GM12865 (cell line): ENCODE results near the gene SCFD2.

Experiments used
- DNase-seq: peaks from one replicate; pipeline ENCODE4 v3.0.0; 2010; ENCODE audit warnings: low read depth
- H3K4me3 ChIP-seq: 2 replicates; pipeline ENCODE4 v1.5.1; 2011; ENCODE audit warnings: mild to moderate bottlenecking, low read depth, low read length, control low read depth
- TF ChIP-seq, protein P1 (sequence below): IDR thresholded peaks from 2 replicates; pipeline ENCODE4 v1.5.1; 2011; ENCODE audit warnings: low read length, control low read depth, low read depth, inconsistent platforms; ENCODE audit not compliant: insufficient read depth; ENCODE audit errors: missing control alignments

The SCFD2 gene

GRCh38 chr4:52983563-52984303, 382.1 kb downstream of the SCFD2 start:
- peak; percentile 50 for DNase-seq
- no peak overlapping the region for H3K4me3 ChIP-seq
- TF ChIP-seq, protein P1, sequence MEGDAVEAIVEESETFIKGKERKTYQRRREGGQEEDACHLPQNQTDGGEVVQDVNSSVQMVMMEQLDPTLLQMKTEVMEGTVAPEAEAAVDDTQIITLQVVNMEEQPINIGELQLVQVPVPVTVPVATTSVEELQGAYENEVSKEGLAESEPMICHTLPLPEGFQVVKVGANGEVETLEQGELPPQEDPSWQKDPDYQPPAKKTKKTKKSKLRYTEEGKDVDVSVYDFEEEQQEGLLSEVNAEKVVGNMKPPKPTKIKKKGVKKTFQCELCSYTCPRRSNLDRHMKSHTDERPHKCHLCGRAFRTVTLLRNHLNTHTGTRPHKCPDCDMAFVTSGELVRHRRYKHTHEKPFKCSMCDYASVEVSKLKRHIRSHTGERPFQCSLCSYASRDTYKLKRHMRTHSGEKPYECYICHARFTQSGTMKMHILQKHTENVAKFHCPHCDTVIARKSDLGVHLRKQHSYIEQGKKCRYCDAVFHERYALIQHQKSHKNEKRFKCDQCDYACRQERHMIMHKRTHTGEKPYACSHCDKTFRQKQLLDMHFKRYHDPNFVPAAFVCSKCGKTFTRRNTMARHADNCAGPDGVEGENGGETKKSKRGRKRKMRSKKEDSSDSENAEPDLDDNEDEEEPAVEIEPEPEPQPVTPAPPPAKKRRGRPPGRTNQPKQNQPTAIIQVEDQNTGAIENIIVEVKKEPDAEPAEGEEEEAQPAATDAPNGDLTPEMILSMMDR: peak; percentile 45

GRCh38 chr4:52982946-52983340, 382.9 kb downstream of the SCFD2 start:
- TF ChIP-seq, protein P1: no peak
- no peak overlapping the region for H3K4me3 ChIP-seq
- DNase-seq: no peak

GRCh38 chr4:52982255-52982945, 383.5 kb downstream of the SCFD2 start:
- no peak overlapping the region for H3K4me3 ChIP-seq
- TF ChIP-seq, protein P1: peak; percentile 35
- peak; percentile 31 for DNase-seq

DNA sequence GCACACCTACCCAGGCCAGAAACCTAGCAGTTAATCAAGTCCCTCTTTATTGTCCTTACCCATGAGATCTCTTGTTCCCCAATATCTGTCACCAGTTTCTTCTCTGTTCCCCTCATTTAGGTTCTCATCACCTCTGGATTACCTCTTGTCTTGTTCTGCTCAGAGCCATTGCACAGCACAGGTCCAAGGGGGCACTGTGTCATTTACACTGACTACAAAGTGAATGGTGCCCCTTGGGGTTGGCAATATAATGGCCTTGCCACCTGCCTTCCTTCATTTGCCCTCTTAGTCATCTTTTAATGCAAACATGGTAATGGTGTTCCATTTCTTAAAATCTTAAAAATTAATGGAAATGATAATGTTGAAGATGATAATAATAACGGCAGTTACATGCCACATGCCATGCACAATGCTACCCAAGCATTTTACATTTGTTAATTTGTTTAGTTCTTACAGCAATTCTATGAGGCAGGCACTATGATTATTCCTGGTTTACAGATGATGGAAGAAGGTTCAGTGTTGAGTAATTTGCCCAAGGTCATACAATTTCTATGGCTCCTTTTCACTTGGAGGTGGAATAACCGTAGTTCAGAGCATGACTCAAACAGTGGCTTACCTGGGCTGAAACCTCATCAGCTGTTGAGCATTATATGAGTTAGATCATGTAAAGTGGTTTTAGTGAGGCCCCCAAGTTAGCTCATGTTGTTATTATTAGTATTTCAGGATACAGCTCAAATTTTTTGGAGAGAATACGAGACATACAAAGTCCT, 385.9 kb downstream of the SCFD2 start:
- H3K4me3 ChIP-seq: no peak overlapping the region
- TF ChIP-seq, protein P1: no peak
- DNase-seq: no peak

DNA sequence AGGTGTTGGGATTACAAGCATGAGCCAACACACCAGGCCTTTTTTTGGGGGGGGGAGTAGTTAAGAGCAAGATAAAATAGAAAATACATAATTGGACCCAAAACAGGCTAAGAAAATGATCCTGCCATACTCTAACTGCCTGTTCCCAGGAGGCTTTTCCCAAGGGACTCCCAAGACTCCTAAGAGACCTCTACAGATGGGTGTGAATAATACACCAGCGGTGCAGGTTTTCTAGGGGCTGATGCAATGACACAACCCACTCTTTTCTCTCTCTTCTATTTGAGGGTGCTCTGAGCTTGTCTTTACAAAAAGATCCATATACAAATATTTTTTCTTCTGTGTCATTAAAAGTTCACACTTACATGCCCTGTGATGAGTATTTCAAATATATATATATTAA, 386.8 kb downstream of the SCFD2 start:
- TF ChIP-seq, protein P1: no peak
- no peak for DNase-seq
- H3K4me3 ChIP-seq: no peak overlapping the region

GRCh38 chr4:52977252-52977651, 388.6 kb downstream of the SCFD2 start:
- TF ChIP-seq, protein P1: no peak
- no peak for DNase-seq
- no peak overlapping the region for H3K4me3 ChIP-seq
